Upper lobe of left lung (tissue), 6 donors: Measurements from ENCODE around the gene PIK3CD. TPM values are rescaled to one million over a fixed set of nuclear protein-coding genes. Genes with fewer than 3 reads are reported as not detected.
A peak's percentile ranks its signal among the peaks of the same experiment; 100 is the strongest.

ENCODE experiments used
- ATAC-seq, 2 donors: fragments of 200-7000 bp; cut with Tn5 transposase; one replicate each; pipeline ENCODE4 v1.9.1; 2022; ENCODE audit warnings: mild to moderate bottlenecking in 2 of 2, moderate library complexity in 2 of 2; ENCODE audit not compliant: low FRiP score in 2 of 2
- DNase-seq, 2 donors: peaks; one replicate each; pipeline ENCODE4 v3.0.0-alpha.2; 2019 to 2020
- H3K27ac ChIP-seq, 4 donors: fragments of 200-600 bp; sonication (generic); one replicate each; pipeline ENCODE4 v1.5.1; 2016 to 2019
- H3K27me3 ChIP-seq, 4 donors: fragments of 200-600 bp; sonication (generic); one replicate each; pipeline ENCODE4 v1.5.1; 2017 to 2019
- H3K36me3 ChIP-seq, 4 donors: fragments of 200-600 bp; sonication (generic); one replicate each; pipeline ENCODE4 v1.5.1; 2016 to 2019
- H3K4me1 ChIP-seq, 4 donors: fragments of 200-600 bp; sonication (generic); one replicate each; pipeline ENCODE4 v1.5.1; 2018 to 2019
- H3K4me3 ChIP-seq, 4 donors: fragments of 200-600 bp; sonication (generic); one replicate each; pipeline ENCODE4 v1.5.1; 2017 to 2019; ENCODE audit warnings: mild to moderate bottlenecking in 2 of 4, moderate library complexity in 1 of 4
- H3K9me3 ChIP-seq, 4 donors: fragments of 200-600 bp; sonication (generic); one replicate each; pipeline ENCODE4 v1.5.1; 2018 to 2019
- EP300 ChIP-seq, 4 donors: sonication (generic); formaldehyde crosslinking; IDR thresholded peaks; one replicate each; pipeline ENCODE4 v1.5.1; 2017; ENCODE audit warnings: antibody characterized with exemption in 4 of 4, control low read depth in 2 of 4
- POLR2A ChIP-seq, 4 donors: fragments of 450-650 bp; IDR thresholded peaks; one replicate each; pipeline ENCODE4 v1.5.1; 2016 to 2017; ENCODE audit warnings: antibody characterized with exemption in 4 of 4, mild to moderate bottlenecking in 2 of 4
- POLR2AphosphoS5 ChIP-seq, 2 donors: sonication (generic); formaldehyde crosslinking; IDR thresholded peaks; one replicate each; pipeline ENCODE4 v1.5.1; 2017; ENCODE audit warnings: antibody characterized with exemption in 2 of 2
- WGBS, 2 donors: methylation state at CpG; one replicate each; pipeline ENCODE4 v1.1.5; 2017 to 2018; 5-methylcytosine and 5-hydroxymethylcytosine counted together
- total RNA-seq, 6 donors: library from RNA; depleted of rRNA in 4 of 6; stranded (reverse); fragments of >200 nt in 4 of 6; gene quantifications; one replicate each; pipeline versions ENCODE4 v1.1.0 to v1.2.1, GENCODE V29; 2016 to 2021
- TF ChIP-seq, protein P1 (sequence below), 6 experiments: fragments of 450-650 bp in 4 of 6; fragments of 200-600 bp in 2 of 6; sonication (generic) in 2 of 6; IDR thresholded peaks; one replicate each; pipeline ENCODE4 v1.5.1; 2016 to 2019; ENCODE audit warnings: antibody characterized with exemption in 6 of 6
- donor health status: DM: no; HTN: no; CAD: no; lungs with moderate emphysema.
- donor health status: DM: no; HTN: yes; CAD: no; lungs with severe emphysema.

PIK3CD gene
- total RNA-seq, 6 donors from 2014 or later = 19.0 to 56.6 (median 24.2) TPM

DNA sequence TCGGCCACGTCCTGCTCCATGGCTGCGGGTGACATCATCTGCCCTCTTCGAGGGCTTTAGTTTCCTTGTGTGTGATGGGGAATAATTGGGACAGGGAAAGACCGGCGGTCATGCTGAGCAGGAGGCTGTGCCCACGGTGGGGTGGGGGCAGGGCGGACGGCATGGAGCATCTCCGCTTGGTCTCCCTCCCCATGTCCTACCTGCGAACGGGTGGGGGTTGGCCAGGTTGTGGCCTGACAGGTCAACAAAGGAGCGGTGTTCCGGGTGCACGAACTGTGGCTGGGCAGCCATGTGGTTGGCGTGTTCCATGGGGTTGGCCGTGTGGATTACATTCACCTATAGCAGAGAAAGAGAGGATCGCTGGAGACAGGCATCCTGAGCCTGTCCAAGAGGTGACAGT, 80.0 kb downstream of the PIK3CD start:
- no peak overlapping the region for H3K27ac ChIP-seq
- no peak for ATAC-seq
- peaks cover 36 to 99% (median 87%) of the 10 kb centered on the region in 4 donors for H3K36me3 ChIP-seq
- H3K4me1 ChIP-seq = peaks cover 0 to 5% (median 0%) of the 10 kb centered on the region in 4 donors
- peak in 1 of 2 donors; percentile 68 for DNase-seq
- H3K4me3 ChIP-seq = no peak overlapping the region
- H3K27me3 ChIP-seq = no peaks in the 10 kb centered on the region
- no peaks in the 10 kb centered on the region for H3K9me3 ChIP-seq
- TF ChIP-seq, protein P1, sequence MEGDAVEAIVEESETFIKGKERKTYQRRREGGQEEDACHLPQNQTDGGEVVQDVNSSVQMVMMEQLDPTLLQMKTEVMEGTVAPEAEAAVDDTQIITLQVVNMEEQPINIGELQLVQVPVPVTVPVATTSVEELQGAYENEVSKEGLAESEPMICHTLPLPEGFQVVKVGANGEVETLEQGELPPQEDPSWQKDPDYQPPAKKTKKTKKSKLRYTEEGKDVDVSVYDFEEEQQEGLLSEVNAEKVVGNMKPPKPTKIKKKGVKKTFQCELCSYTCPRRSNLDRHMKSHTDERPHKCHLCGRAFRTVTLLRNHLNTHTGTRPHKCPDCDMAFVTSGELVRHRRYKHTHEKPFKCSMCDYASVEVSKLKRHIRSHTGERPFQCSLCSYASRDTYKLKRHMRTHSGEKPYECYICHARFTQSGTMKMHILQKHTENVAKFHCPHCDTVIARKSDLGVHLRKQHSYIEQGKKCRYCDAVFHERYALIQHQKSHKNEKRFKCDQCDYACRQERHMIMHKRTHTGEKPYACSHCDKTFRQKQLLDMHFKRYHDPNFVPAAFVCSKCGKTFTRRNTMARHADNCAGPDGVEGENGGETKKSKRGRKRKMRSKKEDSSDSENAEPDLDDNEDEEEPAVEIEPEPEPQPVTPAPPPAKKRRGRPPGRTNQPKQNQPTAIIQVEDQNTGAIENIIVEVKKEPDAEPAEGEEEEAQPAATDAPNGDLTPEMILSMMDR (IDR thresholded peaks at IDR 0.05) = no peak
- TF ChIP-seq POLR2AphosphoS5 (IDR thresholded peaks at IDR 0.05) (no peak), EP300 (IDR thresholded peaks at IDR 0.05) (no peak), POLR2A (IDR thresholded peaks at IDR 0.05) (no peak)
- WGBS, 2 donors = 92 to 93% methylated on average over 18 of the region's 18 CpGs

DNA sequence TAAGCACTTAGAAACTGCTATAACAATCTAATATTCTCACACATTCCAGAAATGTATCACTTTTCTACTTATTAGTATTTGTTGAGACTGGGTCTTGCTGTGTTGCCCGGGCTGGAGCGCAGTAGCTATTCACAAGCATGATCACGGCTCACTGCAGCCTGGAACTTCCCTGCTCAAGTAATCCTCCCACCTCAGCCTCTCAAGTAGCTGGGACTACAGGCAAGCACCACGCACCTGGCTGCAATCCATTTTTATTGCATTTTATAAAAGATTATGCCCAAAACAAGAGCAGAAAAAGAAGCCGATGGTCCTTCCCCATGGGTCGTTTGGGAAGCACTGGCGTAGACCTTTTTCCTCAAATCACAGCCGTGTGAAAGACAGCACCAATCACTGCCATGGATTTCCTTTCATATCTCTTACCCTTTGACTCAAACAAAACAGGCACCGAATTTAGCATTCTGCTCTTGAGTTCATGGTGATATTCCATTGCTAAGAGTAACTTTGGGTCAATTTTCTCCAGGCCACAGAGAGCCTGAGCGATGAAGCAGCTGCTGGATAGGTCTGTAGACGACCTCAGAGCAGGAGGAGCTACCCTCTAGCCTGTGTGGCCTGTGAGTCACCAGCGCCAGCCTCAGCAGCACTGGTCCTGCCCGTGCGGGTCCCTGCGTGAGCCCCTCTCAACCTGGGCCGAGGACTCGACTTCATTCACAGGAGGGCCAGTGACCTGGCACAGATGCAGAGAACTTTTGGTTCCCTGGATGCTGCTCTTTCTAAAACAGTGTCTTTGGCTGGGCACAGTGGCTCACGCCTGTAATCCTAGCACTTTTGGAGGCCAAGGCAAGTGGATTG, 80.8 kb downstream of the PIK3CD start:
- ATAC-seq = no peak
- Histone ChIP-seq H3K4me1 (no peaks in the 10 kb centered on the region), H3K27me3 (no peaks in the 10 kb centered on the region), H3K36me3 (peaks cover 31 to 99% (median 86%) of the 10 kb centered on the region in 4 donors), H3K4me3 (no peak overlapping the region), H3K9me3 (no peaks in the 10 kb centered on the region), H3K27ac (no peak overlapping the region)
- WGBS, 2 donors = 89 to 94% methylated on average over 11 to 18 of the region's 18 CpGs
- DNase-seq = no peak
- TF ChIP-seq POLR2A (IDR thresholded peaks at IDR 0.05) (no peak), POLR2AphosphoS5 (IDR thresholded peaks at IDR 0.05) (no peak), EP300 (IDR thresholded peaks at IDR 0.05) (no peak)
- TF ChIP-seq, protein P1 (IDR thresholded peaks at IDR 0.05) = no peak

DNA sequence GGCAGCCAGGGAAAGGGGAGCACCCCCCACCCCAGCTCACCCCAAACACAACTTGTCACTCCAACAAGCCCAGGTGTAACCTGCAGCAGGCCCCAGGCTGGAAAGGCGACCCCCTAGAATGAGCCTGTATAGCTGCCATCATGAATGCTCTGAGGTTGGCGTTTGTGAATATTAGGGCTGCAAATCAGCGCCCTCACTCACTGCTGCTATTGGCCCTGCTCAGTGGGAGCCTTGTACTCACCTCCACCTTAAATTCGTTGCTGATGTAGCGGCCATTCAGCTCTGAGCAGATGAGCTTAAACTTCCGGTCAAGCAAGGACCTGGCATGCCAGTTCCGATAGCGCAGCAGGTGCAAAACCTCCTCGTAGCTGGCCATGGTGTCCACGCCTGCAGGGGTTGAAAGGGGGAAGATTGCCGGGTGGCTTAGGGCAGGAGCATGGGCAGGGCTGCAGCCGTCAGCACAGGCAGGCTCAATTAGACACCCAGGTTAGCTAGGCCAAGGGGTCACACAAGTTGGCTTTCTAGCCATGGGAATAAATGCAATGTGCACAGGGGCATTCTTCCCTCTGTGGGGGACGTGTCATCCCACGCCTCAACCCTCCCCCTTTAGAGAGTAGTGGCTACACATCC, 81.7 kb downstream of the PIK3CD start:
- Histone ChIP-seq H3K4me1 (no peaks in the 10 kb centered on the region), H3K27me3 (no peaks in the 10 kb centered on the region), H3K4me3 (no peak overlapping the region), H3K9me3 (no peaks in the 10 kb centered on the region), H3K27ac (no peak overlapping the region), H3K36me3 (peaks cover 31 to 100% (median 85%) of the 10 kb centered on the region in 4 donors)
- no peak for TF ChIP-seq POLR2AphosphoS5 (IDR thresholded peaks at IDR 0.05)
- TF ChIP-seq EP300 (IDR thresholded peaks at IDR 0.05) = no peak
- TF ChIP-seq POLR2A (IDR thresholded peaks at IDR 0.05) = no peak
- TF ChIP-seq, protein P1 (IDR thresholded peaks at IDR 0.05) = no peak
- ATAC-seq = no peak
- DNase-seq = no peak
- whole genome bisulfite sequencing, 2 donors = 98% methylated on average over 9 to 14 of the region's 14 CpGs

DNA sequence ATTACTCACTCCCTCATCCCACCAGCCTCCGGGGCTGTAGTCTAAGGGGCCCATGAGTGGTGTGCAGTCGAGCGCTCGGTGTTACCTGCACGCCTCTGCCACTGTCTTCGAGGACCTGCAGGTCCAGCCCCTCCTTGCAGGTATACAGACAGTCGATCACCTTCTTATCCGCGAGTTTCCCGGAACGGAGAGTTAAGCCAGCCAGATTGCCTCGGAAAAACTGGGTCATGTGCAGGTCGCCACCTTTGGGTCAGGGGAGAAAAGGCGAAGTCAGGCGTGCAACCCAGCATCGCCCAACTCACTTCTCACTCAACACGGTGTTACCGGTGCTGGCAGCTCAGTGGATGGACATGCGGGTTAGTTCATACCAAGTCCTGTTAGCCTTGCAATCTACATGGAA, 84.3 kb downstream of the PIK3CD start:
- Histone ChIP-seq H3K4me3 (no peak overlapping the region), H3K27ac (no peak overlapping the region), H3K36me3 (peaks cover 24 to 100% (median 80%) of the 10 kb centered on the region in 4 donors), H3K27me3 (no peaks in the 10 kb centered on the region), H3K4me1 (no peaks in the 10 kb centered on the region), H3K9me3 (no peaks in the 10 kb centered on the region)
- no peak for DNase-seq
- ATAC-seq = no peak
- 94% methylated on average over 16 to 19 of the region's 19 CpGs for WGBS, 2 donors
- TF ChIP-seq POLR2A (IDR thresholded peaks at IDR 0.05) (no peak), EP300 (IDR thresholded peaks at IDR 0.05) (no peak), POLR2AphosphoS5 (IDR thresholded peaks at IDR 0.05) (no peak)
- TF ChIP-seq, protein P1 (IDR thresholded peaks at IDR 0.05) = no peak
